HG02938 (cell line): ENCODE results near the gene FALEC.
"Not testable (repeated sequence)": the region's sequence is repeated elsewhere in the genome, so short reads cannot be mapped to it uniquely, and the experiment has no call there.

Experiments
- ATAC-seq: cut with Tn5 transposase; IDR thresholded peaks from one replicate; pipeline ENCODE4 v1.9.1; 2021; ENCODE audit warnings: mild to moderate bottlenecking, moderate library complexity; ENCODE audit not compliant: unreplicated experiment

The FALEC gene

DNA sequence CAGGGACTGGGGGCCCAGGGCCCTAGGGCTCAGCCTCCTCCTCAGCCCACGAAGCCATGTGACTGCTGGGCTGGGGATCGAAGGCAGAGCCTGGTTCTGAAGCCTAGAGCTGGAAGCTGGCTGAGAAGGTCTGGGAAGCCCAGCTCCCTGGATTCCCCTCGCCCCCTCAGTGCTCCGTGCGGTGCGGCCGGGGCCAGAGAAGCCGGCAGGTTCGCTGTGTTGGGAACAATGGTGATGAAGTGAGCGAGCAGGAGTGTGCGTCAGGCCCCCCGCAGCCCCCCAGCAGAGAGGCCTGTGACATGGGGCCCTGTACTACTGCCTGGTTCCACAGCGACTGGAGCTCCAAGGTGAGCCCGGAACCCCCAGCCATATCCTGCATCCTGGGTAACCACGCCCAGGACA lies 42.8 kb downstream of the FALEC start:
- ATAC-seq = no peak

DNA sequence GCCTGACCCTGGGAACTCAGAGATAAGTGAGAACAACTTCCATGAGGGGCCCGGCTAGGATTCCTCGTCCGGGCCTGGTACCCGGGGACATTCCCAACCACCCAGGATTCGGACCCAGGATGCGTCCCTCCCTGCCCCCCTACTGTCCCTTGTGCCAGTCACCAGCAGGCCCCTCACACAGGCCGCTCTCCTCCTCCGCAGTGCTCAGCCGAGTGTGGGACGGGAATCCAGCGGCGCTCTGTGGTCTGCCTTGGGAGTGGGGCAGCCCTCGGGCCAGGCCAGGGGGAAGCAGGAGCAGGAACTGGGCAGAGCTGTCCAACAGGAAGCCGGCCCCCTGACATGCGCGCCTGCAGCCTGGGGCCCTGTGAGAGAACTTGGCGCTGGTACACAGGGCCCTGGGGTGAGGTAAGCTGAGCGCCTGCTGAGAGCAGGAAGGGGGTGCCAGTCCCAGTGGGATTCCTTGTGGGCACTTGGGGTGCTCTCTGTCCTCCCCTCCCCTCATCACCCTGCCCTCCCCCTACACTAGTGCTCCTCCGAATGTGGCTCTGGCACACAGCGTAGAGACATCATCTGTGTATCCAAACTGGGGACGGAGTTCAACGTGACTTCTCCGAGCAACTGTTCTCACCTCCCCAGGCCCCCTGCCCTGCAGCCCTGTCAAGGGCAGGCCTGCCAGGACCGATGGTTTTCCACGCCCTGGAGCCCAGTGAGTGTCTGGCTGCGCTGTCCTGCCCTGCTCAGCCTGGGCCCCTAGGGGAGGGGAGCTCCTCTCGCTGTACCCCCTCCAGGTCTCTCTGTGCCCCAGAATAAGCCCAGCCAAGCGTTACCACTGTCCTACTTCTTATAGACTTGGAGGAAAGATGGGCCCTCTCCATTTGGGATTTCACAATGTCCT lies 43.5 kb downstream of the FALEC start:
- ATAC-seq = no peak

DNA sequence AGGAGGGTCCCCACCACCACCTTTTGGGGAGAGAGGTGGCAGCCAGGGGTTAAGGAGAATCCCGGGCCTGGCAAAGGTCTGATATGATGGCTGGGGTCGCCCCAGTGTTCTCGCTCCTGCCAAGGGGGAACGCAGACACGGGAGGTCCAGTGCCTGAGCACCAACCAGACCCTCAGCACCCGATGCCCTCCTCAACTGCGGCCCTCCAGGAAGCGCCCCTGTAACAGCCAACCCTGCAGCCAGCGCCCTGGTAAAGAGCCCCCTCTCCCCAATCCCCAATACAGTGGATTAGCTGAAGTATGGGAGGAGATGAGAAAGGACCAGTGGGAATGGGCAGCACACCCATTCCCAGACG lies 44.1 kb downstream of the FALEC start:
- ATAC-seq = no peak

DNA sequence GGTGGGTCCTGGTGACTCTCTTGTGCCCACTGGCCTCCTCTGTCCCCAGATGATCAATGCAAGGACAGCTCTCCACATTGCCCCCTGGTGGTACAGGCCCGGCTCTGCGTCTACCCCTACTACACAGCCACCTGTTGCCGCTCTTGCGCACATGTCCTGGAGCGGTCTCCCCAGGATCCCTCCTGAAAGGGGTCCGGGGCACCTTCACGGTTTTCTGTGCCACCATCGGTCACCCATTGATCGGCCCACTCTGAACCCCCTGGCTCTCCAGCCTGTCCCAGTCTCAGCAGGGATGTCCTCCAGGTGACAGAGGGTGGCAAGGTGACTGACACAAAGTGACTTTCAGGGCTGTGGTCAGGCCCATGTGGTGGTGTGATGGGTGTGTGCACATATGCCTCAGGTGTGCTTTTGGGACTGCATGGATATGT lies 44.5 kb downstream of the FALEC start:
- no peak for ATAC-seq

DNA sequence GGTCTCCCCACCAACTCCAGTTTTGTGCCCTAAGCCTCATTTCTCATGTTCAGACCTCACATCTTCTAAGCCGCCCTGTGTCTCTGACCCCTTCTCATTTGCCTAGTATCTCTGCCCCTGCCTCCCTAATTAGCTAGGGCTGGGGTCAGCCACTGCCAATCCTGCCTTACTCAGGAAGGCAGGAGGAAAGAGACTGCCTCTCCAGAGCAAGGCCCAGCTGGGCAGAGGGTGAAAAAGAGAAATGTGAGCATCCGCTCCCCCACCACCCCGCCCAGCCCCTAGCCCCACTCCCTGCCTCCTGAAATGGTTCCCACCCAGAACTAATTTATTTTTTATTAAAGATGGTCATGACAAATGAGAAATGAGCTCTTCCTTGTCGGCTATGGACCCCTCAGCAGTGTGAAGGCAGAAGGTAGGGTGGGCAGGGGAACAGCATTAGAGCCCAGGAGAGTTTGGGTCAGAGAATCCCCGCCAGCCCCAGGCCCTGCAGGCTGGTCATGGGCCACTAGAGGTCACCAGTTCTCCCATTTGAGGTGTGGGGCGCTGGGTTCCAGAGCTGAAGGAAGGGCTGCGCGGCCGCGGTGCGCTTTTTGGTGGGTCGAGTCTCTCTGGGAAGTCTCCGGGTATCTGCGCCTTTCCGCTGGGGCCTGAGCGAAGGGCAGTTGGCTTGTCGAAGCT lies 45.2 kb downstream of the FALEC start:
- ATAC-seq = no peak

DNA sequence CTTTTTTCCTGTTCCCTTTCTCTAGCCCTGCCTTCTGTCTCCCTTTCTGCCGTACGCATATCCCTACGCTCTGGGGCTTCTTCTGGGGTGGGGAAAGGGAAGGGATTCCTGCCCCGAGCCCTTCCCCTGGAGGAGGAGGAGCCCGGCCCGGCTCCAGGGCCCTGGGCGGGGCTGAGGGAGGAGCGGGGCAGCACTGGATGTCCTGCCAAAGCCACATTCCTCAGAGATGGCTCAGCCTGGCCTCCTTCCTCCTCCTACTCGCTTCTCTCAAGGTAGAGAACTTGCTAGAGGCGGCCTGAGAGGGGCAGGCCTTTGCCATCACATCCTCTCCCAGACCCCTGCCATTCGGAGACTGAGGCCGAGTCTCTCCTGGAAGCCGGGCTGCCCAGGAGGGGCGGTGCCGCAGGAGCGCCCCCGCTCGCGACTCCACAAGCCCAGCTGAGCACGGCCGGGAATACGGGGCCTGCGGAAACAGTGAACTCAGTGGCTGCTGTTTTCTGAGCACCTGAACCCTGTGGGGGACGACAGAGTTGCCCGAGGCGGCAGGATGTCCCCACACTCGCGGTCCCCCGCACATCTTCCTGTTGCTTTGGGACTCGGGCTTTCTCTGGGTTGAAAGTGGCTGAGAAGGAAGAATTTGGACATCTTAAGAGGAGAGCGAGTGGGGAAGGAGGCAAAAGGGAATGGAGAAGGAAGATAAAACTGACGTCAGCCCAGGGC lies 45.9 kb downstream of the FALEC start:
- ATAC-seq = no peak

DNA sequence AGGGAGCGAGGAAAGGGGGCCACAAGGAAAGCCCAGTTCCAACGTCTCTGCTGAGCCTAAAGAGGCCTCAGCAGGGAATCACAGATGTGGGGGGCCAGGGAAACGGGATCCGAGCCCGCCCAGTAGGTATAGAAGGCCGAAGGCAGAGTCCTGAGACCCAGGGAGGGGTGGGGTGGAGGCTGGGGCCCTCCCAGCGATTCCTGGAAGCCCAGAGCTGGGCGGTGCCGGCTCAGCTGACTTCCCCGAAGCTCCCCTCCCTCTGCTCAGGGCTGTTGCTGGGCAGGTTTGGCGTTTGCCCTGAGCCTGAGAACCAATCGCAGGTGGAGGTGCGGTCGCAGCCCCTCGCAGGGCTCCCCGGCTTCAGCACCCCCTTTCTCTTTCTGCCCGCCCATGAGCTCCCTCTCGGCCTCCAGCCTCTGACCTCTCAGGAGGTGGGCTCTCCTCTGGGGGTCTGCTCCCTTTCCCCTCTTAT lies 46.5 kb downstream of the FALEC start:
- ATAC-seq = peak; percentile 24

DNA sequence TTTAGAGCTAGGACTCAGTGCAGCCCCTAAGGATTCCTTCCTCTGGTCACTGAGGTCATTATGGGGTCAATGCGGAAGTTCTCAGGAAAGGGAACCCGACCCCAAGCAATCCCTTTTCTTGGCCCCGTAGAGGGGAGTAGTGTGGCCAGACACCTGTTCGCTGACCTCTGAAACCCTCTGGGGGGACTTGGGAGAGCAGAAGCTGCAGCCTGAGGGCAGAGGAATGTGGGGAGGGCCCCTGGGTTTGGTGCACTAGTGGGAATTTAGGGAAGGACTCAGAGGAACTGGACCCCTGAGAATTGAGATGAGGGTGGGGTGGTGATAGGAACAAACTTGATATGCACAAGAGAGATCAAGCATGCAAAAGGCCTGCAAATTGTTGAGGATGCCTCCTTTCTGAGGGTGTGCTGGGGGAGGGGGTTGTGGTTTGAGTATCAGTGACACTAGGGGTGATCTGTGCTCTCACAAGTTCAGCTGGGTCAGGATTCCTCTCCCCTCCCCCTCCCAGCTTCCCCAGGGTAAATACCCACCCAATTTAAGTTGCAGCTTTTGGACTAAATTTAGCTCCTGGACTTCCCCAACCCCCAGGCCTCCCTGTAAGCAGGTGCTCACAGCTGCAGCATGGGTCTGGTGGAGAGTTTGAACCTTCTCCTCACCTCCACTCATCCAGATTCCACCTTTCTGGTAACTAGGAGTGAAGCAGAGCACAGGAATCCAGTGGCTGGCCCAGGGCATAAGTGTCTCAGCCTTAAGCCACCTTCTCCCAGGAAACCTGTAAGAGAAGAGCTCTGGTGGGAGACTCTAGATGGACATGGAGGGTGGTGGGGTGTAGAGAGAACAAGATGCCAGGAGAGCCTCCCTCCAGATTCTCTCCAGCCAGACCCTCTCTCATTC lies 47.1 kb downstream of the FALEC start:
- peak; percentile 26 for ATAC-seq

DNA sequence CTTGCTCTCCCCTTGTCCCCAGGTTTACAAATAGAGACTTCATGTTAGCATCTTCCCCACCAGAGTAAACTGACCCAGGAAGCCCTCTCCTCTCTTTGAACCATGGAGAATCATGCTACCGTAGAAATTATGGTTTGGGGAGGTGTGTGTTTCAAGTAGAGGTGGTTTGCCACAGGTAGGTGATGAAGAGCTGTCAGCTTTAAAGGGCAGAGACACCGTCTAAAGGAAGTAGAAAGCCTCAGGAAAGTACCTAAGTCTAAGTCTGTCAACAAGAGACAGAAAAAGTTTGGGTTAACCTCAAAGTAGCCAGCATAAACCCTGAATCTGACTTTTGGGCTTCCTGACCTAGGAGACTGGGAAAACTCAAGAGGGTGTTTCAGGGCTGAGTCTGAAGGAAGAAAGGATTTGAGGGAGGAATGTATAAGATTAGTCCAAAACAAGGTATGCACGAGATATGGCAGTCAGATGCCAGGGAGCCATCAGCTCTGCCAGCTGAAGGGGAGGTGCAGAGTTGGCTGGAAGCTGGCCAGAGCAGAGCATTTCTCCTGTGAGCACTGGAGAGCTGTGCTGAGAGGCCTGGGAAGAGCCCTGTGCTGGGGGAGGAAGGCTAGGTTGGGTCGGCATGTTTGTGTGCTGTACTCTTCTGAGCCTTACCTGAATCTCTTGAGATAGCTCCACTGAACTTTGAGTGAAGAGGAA lies 47.9 kb downstream of the FALEC start:
- no peak for ATAC-seq

DNA sequence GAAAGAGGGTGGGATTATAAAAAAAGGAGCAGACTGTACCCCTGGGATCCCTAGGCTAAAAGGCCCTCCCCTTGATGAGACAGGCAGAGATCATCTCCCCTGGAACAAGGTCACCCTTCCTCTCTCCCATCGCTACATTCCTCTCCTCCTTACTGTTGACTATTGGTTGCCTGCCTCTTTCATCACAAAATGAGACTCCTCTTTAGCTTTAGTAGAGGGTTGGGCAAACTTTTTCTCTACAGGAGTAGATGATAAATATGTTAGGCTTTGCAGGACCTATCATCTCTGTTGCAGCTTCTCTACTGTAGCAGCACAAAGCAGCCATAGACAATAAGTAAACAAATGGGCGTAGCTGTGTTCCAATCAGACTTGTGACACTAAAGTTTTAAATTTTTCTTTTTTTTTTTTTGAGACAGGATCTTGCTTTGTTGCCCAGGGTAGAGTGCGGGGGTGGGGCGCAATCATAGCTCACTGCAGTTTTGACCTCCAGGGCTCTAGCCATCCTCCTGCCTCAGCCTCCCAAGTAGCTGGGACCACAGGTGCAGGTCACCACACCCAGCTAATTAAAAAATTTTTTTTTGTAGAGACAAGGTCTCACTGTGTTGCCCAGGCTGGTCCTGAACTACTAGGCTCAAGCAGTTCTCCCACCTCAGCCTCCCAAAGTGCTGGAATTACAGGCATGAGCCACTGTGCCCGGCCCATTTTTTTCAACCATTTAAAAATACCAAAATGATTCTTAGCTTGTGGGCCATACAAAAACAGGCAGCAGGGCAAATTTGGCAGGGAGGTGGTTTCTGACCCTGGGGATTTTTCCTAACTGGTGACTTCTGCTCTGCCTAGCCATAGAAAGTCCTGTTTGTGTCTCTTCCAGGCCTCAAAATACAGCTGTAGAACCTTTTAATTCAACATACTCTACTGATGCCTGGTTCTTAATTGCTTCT lies 48.8 kb downstream of the FALEC start:
- no peak for ATAC-seq

DNA sequence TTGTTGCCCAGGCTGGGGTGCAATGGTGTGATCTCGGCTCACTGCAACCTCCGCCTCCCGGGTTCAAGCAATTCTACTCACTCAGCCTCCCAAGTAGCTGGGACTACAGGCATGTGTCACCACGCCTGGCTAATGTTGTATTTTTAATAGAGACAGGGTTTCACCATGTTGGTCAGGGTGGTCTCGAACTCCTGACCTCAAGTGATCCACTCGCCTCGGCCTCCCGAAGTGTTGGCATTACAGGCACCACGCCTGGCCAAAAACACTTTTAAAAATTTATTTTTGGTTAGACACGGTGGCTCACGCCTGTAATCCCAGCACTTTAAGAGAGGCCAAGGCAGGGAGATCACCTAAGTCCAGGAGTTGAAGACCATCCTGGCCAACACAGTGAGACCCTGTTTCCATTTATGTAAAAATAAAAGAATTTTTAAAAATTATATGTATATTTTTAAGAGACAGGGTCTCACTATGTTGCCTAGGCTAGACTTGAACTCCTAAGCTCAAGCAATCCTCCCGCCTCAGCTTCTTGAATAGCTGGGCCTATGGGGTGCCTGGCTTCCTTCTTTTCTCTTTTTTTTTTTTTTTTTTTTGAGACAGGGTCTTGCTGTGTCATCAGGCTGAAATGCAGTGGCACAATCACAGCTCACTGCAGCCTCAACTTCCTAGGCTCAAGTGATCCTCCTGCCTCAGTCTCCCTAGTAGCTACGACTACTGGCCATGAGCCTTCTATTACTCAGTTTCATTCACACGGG lies 49.9 kb downstream of the FALEC start:
- not testable (repeated sequence) for ATAC-seq

DNA sequence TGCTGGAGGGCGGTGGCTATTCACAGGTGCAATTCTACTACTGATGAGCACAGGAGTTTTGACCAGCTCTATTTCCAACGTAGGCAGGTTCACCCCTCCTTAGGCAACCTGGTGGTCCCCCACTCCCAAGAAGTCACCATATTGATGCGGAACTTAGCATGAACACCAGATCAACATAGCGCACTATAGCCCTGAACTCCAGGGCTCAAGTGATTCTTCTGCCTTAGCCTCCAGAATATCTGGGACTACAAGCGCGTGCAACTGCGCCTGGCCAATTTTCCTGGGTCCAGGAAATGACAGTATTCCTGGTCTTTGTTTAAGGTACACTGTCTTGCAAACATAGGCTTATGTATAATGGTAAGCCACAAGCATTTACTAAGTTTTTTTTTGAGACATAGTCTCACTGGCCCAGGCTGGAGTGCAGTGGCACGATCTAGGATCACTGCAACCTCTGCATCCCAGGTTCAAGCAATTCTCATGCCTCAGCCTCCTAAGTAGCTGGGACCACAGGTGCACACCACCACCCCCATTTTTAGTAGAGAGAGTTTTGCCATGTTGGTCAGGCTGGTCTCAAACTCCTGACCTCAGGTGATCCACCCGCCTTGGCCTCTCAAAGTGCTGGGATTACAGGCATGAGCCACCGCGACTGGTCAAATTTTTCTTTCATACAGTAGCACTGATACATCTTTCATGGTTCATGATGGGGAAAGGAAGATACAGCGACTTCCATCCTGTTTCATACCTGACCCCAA lies 51.2 kb downstream of the FALEC start:
- ATAC-seq = no peak

DNA sequence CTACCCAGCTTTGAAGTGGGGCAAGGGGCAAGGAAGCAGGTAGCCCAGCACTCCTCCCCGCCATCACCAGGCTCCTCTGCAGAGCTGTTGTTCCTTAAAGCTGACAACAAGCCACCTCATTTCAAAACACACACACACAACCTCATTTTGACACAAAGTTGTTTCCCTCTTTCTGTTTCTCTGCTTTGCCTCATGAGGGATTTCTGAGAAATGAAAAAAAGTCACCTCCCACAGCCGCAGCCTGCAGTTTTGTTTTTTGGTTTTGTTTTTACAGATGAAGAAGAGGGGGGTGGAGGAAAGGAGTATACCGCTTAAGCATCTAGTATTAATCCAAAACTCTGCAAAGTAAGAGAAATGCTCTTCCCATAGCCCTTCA lies 51.8 kb downstream of the FALEC start:
- peak; percentile 33 for ATAC-seq

DNA sequence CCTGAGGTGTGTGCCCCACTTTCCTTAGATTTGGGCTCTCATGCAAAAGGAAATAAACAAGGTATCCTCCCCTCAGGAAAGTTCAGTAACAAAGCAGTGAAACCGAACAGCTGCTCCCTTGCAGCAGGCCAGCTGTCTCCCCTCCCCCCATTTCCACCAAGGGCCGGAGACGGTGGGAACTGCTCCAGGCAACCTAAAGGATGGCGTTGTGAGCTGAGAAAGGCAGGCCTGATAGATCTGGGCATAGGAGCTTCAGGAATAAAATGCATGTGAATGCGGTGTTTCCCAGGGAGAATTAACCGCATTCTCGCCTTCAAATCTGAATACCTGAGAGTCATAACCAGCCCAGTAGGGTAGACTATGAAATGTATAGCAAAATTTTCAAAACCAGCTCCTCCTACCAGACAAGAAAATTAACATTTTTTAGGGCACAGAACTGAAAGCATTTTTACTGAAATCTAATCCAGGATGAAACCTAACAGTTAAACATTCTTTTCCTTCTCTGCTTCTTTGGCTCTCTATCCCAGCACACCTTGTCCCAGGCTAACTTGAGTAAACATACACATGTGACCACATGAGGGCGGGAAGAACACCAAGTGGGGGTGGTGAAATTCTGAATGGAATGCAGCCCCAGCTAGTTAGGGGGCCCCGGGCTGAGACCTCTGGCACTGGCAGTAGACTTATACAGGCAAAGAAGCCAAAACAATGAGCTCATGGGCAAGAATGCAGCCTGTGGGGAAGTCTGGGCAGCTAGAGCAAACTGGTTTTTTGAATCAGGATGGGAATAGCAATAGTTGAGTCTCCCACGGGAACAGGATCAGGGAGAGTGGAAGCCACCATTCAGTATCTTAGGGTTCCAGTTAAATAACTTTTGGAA lies 52.4 kb downstream of the FALEC start:
- ATAC-seq = peak; percentile 17

DNA sequence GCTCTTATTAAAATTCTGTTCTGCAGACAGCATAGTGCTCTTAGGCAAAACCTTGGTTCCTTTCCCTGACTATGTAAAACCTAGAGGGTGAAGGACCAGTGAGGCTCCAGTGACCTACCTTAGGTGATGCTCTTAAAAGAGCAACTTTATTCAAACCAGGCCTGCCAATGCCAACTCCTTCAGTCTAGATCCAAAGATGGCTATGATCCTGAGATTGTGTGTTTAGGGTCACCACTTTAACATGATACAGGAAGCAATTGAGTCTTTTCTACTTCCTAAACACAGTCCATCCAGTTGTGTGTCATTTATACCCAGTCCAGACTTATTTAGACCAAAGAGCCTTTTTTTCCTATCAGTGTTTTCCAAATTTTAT lies 53.0 kb downstream of the FALEC start:
- no peak for ATAC-seq

DNA sequence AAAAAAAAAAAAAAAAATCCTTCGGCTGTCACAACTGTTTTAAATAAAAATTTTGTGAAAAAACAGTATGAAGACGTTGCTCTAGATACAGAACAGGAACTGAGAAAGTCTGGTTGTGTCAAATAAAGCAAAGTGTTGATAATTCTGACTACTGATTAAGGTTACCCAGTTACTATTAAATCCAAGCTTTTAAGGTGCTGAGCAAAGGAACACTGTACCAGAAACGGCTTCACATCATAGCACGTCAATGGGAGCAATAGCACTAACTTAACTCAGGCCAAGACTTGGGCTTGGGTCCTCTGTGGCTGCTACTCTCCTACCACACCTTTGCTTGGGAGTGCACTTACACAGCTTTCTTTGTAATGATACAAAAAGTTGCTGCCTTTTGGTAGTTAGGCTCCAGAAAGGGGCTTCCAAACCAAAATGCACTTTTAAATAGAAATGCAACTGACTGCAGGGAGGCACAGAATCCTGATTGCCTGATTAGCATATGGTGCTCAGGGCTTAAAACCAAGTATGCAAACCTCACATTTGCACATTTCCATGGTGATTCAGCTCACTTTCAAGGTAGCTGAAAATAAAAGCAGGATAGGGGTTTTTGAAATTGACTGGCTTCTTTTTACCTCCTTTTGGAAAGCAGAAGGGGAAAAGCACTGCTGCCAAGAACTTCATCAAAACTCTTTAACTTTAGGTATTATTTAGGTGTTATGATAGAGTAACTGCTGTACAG lies 57.5 kb downstream of the FALEC start:
- no peak for ATAC-seq
